WTC11 (cell line): ENCODE measurements around the gene RFPL4AL1. TPM values are rescaled to one million over a fixed set of nuclear protein-coding genes. Genes with fewer than 3 reads are reported as not detected.

ENCODE experiments used
- ATAC-seq: fragments of 200-7000 bp; cut with Tn5 transposase; 2 replicates; pipeline ENCODE4 v1.10.0; 2021; ENCODE audit warnings: mild to moderate bottlenecking, moderate library complexity
- CTCF ChIA-PET: fragments of 300-600 bp; sonication (Branson Sonifier 250); formaldehyde crosslinking; loops from one replicate; lab custom pipeline; 2021; ENCODE audit warnings: antibody characterized with exemption; lab: Charles Lee
- POLR2A ChIA-PET: fragments of 350-600 bp; sonication (Branson Sonifier 250); formaldehyde crosslinking; loops from one replicate; lab custom pipeline; 2021; ENCODE audit warnings: antibody characterized with exemption; lab: Charles Lee
- DNase-seq: peaks from one replicate; pipeline ENCODE4 v3.0.0; 2021; ENCODE audit warnings: low spot score
- H3K27ac Mint-ChIP-seq: 2 replicates; pipeline ENCODE4 v1.8.0; 2021; ENCODE audit warnings: mixed read lengths
- H3K27me3 Mint-ChIP-seq: 2 replicates; pipeline ENCODE4 v1.8.0; 2021; ENCODE audit warnings: low read depth, mild to moderate bottlenecking, moderate library complexity, mixed read lengths
- H3K36me3 Mint-ChIP-seq: 2 replicates; pipeline ENCODE4 v1.8.0; 2021; ENCODE audit warnings: mixed read lengths
- H3K4me1 Mint-ChIP-seq: 2 replicates; pipeline ENCODE4 v1.8.0; 2022; ENCODE audit warnings: mixed read lengths
- H3K4me3 Mint-ChIP-seq: 2 replicates; pipeline ENCODE4 v1.8.0; 2021; ENCODE audit warnings: mild to moderate bottlenecking, moderate library complexity, mixed read lengths
- H3K9me3 Mint-ChIP-seq: 2 replicates; pipeline ENCODE4 v1.8.0; 2021; ENCODE audit warnings: mixed read lengths
- ELF4 ChIP-seq: sonication (generic); formaldehyde crosslinking; IDR thresholded peaks from 2 replicates; pipeline ENCODE4 v1.8.1; 2022; ENCODE audit warnings: low read depth, mild to moderate bottlenecking, moderate library complexity, missing genetic modification reagents
- EMX1 ChIP-seq: fragments of 250-450 bp; sonication (Bioruptor Pico); IDR thresholded peaks from 2 replicates; pipeline ENCODE4 v1.8.0; 2021; ENCODE audit warnings: mild to moderate bottlenecking
- NFATC4 ChIP-seq: fragments of 250-450 bp; sonication (Bioruptor Pico); IDR thresholded peaks from 2 replicates; pipeline ENCODE4 v1.9.0; 2021; ENCODE audit warnings: mild to moderate bottlenecking
- SP1 ChIP-seq: sonication (generic); formaldehyde crosslinking; conservative IDR thresholded peaks from 2 replicates; pipeline ENCODE4 v1.8.1; 2022; ENCODE audit warnings: missing genetic modification reagents
- ZNF317 ChIP-seq: sonication (generic); formaldehyde crosslinking; IDR thresholded peaks from 2 replicates; pipeline ENCODE4 v1.8.1; 2023; ENCODE audit warnings: low read depth, mild to moderate bottlenecking, moderate library complexity, missing genetic modification reagents, borderline replicate concordance
- total RNA-seq: library from RNA; stranded (reverse); gene quantifications from 3 replicates; pipeline ENCODE4 v1.2.3, GENCODE V29; 2021
- TF ChIP-seq, protein P1 (sequence below): fragments of 250-450 bp; sonication (Bioruptor Pico); conservative IDR thresholded peaks from 2 replicates; pipeline ENCODE4 v1.9.0; 2021; ENCODE audit warnings: mild to moderate bottlenecking
- TF ChIP-seq, protein P2 (sequence below): sonication (generic); formaldehyde crosslinking; conservative IDR thresholded peaks from 2 replicates; pipeline ENCODE4 v1.8.1; 2023; ENCODE audit warnings: mild to moderate bottlenecking, low read depth, missing genetic modification reagents, moderate library complexity

RFPL4AL1 gene
- total RNA-seq, 1 experiment from 2014 or later, result not detected

DNA sequence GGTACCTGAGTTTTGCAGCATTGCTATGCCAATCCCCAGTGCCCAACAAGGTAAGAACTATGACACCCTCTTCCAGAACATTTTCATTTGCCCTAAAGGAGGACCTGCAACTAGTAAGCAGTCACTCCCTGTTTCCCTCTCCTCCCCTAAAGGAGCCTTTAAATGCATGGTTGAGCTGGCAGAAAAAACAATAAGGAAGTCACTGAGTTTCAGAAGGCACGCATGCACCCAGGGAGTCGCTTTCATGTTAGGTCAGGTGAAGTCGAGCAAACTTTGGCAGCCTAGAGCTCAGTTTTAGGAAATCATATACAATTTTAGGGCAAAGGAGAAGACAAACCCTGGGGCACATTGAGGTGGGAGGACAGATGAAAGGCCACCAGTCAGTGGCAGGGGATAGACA is 51.1 kb downstream of the RFPL4AL1 start:
- Mint-ChIP-seq H3K27ac (no peak overlapping the region), H3K4me3 (no peak overlapping the region), H3K36me3 (peaks cover 59% of the 10 kb centered on the region), H3K27me3 (peaks cover 16% of the 10 kb centered on the region), H3K9me3 (peaks cover 71% of the 10 kb centered on the region), H3K4me1 (no peaks in the 10 kb centered on the region)
- no peak for DNase-seq
- no peak for ATAC-seq
- CTCF ChIA-PET, result no interaction called here
- POLR2A ChIA-PET, result no interaction called here
- TF ChIP-seq, protein P1, sequence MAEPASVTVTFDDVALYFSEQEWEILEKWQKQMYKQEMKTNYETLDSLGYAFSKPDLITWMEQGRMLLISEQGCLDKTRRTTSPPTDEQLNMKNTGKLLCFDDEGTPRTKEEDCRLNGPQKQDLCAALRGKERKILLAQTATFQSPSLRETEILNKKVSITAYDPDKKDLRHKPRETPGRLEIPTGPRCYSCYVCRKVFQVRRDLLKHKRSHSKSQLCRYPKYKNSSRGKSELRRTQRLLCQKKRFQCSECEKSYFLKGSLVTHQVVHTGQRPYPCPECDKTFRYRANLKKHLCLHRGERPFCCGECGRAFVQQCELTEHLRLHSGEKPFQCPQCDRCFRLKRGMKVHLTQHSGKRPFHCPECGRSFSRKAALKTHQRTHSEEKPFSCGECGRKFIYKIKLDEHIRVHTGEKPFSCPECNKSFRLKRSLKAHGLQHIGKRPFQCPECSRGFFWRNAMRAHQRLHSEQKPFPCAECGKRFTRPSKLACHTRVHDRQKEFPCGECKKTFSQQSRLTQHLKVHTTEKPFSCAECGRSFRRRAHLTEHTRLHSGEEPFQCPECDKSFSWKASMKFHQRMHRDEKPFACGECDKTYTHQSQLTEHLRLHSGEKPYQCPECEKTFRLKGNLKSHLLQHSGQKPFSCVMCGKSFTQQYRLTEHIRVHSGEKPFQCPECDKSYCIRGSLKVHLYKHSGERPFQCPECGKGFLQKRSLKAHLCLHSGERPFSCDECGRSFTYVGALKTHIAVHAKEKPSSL (CRISPR knock-in tag), result no peak
- TF ChIP-seq ZNF317 (CRISPR knock-in tag), result no peak
- TF ChIP-seq, protein P2, sequence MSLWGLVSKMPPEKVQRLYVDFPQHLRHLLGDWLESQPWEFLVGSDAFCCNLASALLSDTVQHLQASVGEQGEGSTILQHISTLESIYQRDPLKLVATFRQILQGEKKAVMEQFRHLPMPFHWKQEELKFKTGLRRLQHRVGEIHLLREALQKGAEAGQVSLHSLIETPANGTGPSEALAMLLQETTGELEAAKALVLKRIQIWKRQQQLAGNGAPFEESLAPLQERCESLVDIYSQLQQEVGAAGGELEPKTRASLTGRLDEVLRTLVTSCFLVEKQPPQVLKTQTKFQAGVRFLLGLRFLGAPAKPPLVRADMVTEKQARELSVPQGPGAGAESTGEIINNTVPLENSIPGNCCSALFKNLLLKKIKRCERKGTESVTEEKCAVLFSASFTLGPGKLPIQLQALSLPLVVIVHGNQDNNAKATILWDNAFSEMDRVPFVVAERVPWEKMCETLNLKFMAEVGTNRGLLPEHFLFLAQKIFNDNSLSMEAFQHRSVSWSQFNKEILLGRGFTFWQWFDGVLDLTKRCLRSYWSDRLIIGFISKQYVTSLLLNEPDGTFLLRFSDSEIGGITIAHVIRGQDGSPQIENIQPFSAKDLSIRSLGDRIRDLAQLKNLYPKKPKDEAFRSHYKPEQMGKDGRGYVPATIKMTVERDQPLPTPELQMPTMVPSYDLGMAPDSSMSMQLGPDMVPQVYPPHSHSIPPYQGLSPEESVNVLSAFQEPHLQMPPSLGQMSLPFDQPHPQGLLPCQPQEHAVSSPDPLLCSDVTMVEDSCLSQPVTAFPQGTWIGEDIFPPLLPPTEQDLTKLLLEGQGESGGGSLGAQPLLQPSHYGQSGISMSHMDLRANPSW (CRISPR knock-in tag), result no peak
- TF ChIP-seq SP1 (CRISPR knock-in tag), result no peak
- no peak for TF ChIP-seq ELF4
- TF ChIP-seq EMX1 (CRISPR knock-in tag), result no peak
- no peak for TF ChIP-seq NFATC4

Other genes starting within 250 kb of the RFPL4AL1 start
- 5.2 to 6.4 TPM (median 5.8 TPM) in 3 replicates for gene SBK2, start 232.0 kb upstream of the RFPL4AL1 start, total RNA-seq
- gene SBK3, start 223.6 kb upstream of the RFPL4AL1 start, total RNA-seq, result 0.90 to 1.3 TPM (median 1.1 TPM) in 3 replicates
- 29.7 to 30.4 TPM (median 30.0 TPM) in 3 replicates for gene ZNF579, start 188.3 kb upstream of the RFPL4AL1 start, total RNA-seq
- 20.1 to 22.7 TPM (median 20.6 TPM) in 3 replicates for gene FIZ1, start 169.6 kb upstream of the RFPL4AL1 start, total RNA-seq
- 5.5 to 6.3 TPM (median 5.5 TPM) in 3 replicates for gene ZNF524, start 168.8 kb upstream of the RFPL4AL1 start, total RNA-seq
- gene ZNF865, start 163.5 kb upstream of the RFPL4AL1 start, total RNA-seq, result 18.5 to 21.7 TPM (median 19.0 TPM) in 3 replicates
- 9.9 to 12.1 TPM (median 11.4 TPM) in 3 replicates for gene ZNF784, start 144.6 kb upstream of the RFPL4AL1 start, total RNA-seq
- 31.3 to 33.5 TPM (median 32.0 TPM) in 3 replicates for gene ZNF580, start 128.1 kb upstream of the RFPL4AL1 start, total RNA-seq
- gene ZNF581, start 125.5 kb upstream of the RFPL4AL1 start, total RNA-seq, result 94.6 to 100 TPM (median 99.5 TPM) in 3 replicates
- 21.1 to 24.8 TPM (median 24.8 TPM) in 3 replicates for gene CCDC106, start 120.9 kb upstream of the RFPL4AL1 start, total RNA-seq
- 249 to 302 TPM (median 249 TPM) in 3 replicates for gene U2AF2, start 114.1 kb upstream of the RFPL4AL1 start, total RNA-seq
- 227 to 234 TPM (median 227 TPM) in 3 replicates for gene EPN1, start 93.9 kb upstream of the RFPL4AL1 start, total RNA-seq
- gene NLRP9, start 30.7 kb upstream of the RFPL4AL1 start, total RNA-seq, result not detected in 3 replicates
- not detected in 3 replicates for gene RFPL4A, start 10.0 kb upstream of the RFPL4AL1 start, total RNA-seq
- gene NLRP11, start 62.9 kb downstream of the RFPL4AL1 start, total RNA-seq, result not detected in 3 replicates
- not detected in 3 replicates for gene NLRP4, start 67.4 kb downstream of the RFPL4AL1 start, total RNA-seq
- gene NLRP13, start 163.2 kb downstream of the RFPL4AL1 start, total RNA-seq, result not detected in 3 replicates
- not detected in 3 replicates for gene NLRP8, start 178.7 kb downstream of the RFPL4AL1 start, total RNA-seq
- not detected in 3 replicates for gene NLRP5, start 217.7 kb downstream of the RFPL4AL1 start, total RNA-seq